Thoracic aorta (tissue), 2 donors: ENCODE measurements around the gene TMEM30A. TPM values are rescaled to one million over a fixed set of nuclear protein-coding genes. Genes with fewer than 3 reads are reported as not detected.
A peak's percentile ranks its signal among the peaks of the same experiment; 100 is the strongest.

Source experiments
- ATAC-seq: fragments of 150-250 bp; one replicate; pipeline ENCODE4 v1.8.0; 2017; ENCODE audit warnings: low read depth; ENCODE audit not compliant: insufficient number of reproducible peaks, low FRiP score
- DNase-seq: peaks from one replicate; pipeline ENCODE4 v3.0.0-alpha.2; 2020; ENCODE audit warnings: low spot score
- H3K27ac ChIP-seq, 2 donors: fragments of 200-600 bp; sonication (generic); 1 replicate in 1 of 2; 2 replicates in 1 of 2; pipeline ENCODE4 v1.5.1; 2016; ENCODE audit warnings: mild to moderate bottlenecking in 2 of 2, moderate library complexity in 2 of 2
- H3K27me3 ChIP-seq: fragments of 200-600 bp; sonication (generic); replicated peaks from 2 replicates; pipeline ENCODE4 v1.6.0; 2016; ENCODE audit warnings: mild to moderate bottlenecking; ENCODE audit not compliant: insufficient read depth
- H3K36me3 ChIP-seq: fragments of 200-600 bp; sonication (generic); one replicate; pipeline ENCODE4 v1.5.1; 2016
- H3K4me1 ChIP-seq, 2 donors: fragments of 200-600 bp; sonication (generic); 1 replicate in 1 of 2; 2 replicates in 1 of 2; pipeline versions ENCODE4 v1.5.1 to v1.6.0; 2016; ENCODE audit warnings: low read depth in 2 of 2, mild to moderate bottlenecking in 1 of 2; ENCODE audit not compliant: control insufficient read depth in 1 of 2
- H3K4me3 ChIP-seq: fragments of 200-600 bp; sonication (generic); 2 replicates; pipeline ENCODE4 v1.5.1; 2016; ENCODE audit warnings: mild to moderate bottlenecking
- H3K9me3 ChIP-seq: fragments of 200-600 bp; sonication (generic); 2 replicates; pipeline ENCODE4 v1.5.1; 2016
- CTCF ChIP-seq: fragments of 200-600 bp; sonication (generic); IDR thresholded peaks from one replicate; pipeline ENCODE4 v1.5.1; 2019; ENCODE audit warnings: antibody characterized with exemption
- total RNA-seq, 2 donors: library from RNA; depleted of rRNA; stranded (reverse); fragments of >200 nt; gene quantifications; one replicate each; pipeline versions ENCODE4 v1.1.0 to v1.2.3, GENCODE V29; 2016

The TMEM30A gene
- total RNA-seq, 2 donors from 2014 or later = 112 to 123 TPM

GRCh38 chr6:75326557-75327258 is 42.1 kb upstream of the TMEM30A start:
- no peak overlapping the region for H3K27ac ChIP-seq
- DNase-seq (no peak), ATAC-seq (no peak)
- no peak for TF ChIP-seq CTCF
- no peaks in the 10 kb centered on the region for H3K27me3 ChIP-seq
- H3K36me3 ChIP-seq = no peaks in the 10 kb centered on the region
- H3K9me3 ChIP-seq = no peaks in the 10 kb centered on the region
- no peak overlapping the region for H3K4me3 ChIP-seq
- H3K4me1 ChIP-seq = no peaks in the 10 kb centered on the region

- ATAC-seq (no peak), DNase-seq (no peak)
- Histone ChIP-seq H3K27me3 (no peaks in the 10 kb centered on the region), H3K36me3 (no peaks in the 10 kb centered on the region), H3K9me3 (no peaks in the 10 kb centered on the region), H3K27ac (no peak overlapping the region), H3K4me3 (no peak overlapping the region), H3K4me1 (peaks cover 12 to 20% of the 10 kb centered on the region in 2 donors)
- TF ChIP-seq CTCF = no peak
These were observed 34.3 kb upstream of the TMEM30A start for GRCh38 chr6:75318900-75319299.

GRCh38 chr6:75317503-75318206 is 33.1 kb upstream of the TMEM30A start:
- no peak for TF ChIP-seq CTCF
- DNase-seq (no peak), ATAC-seq (peak; percentile 68)
- peaks cover 12 to 20% of the 10 kb centered on the region in 2 donors for H3K4me1 ChIP-seq
- H3K27me3 ChIP-seq = no peaks in the 10 kb centered on the region
- peak overlapping the region in 1 of 2 donors; percentile 37 for H3K27ac ChIP-seq
- H3K9me3 ChIP-seq = no peaks in the 10 kb centered on the region
- H3K36me3 ChIP-seq = no peaks in the 10 kb centered on the region
- H3K4me3 ChIP-seq = peak overlapping the region; percentile 25

- DNase-seq (no peak), ATAC-seq (no peak)
- H3K9me3 ChIP-seq = no peaks in the 10 kb centered on the region
- H3K36me3 ChIP-seq = no peaks in the 10 kb centered on the region
- no peak for TF ChIP-seq CTCF
- no peaks in the 10 kb centered on the region for H3K27me3 ChIP-seq
- H3K27ac ChIP-seq = no peak overlapping the region
- H3K4me1 ChIP-seq = peaks cover 12 to 20% of the 10 kb centered on the region in 2 donors
- no peak overlapping the region for H3K4me3 ChIP-seq
These were observed 31.4 kb upstream of the TMEM30A start for GRCh38 chr6:75315978-75316377.

GRCh38 chr6:75308250-75308988 is 23.8 kb upstream of the TMEM30A start:
- H3K4me1 ChIP-seq = peaks cover 3 to 21% of the 10 kb centered on the region in 2 donors
- H3K27ac ChIP-seq = peak overlapping the region in 1 of 2 donors; percentile 9
- no peaks in the 10 kb centered on the region for H3K9me3 ChIP-seq
- ATAC-seq (no peak), DNase-seq (no peak)
- H3K27me3 ChIP-seq = no peaks in the 10 kb centered on the region
- H3K4me3 ChIP-seq = no peak overlapping the region
- TF ChIP-seq CTCF = no peak
- H3K36me3 ChIP-seq = no peaks in the 10 kb centered on the region
